Fibroblast of villous mesenchyme (primary cell): ENCODE measurements around the gene ANKRD53. TPM values are rescaled to one million over a fixed set of nuclear protein-coding genes. Genes with fewer than 3 reads are reported as not detected.

ENCODE experiments used
- DNase-seq: peaks from one replicate; pipeline ENCODE4 v3.0.0-alpha.2; 2010; ENCODE audit warnings: low read depth
- H3K4me3 ChIP-seq: 2 replicates; pipeline ENCODE4 v1.5.1; 2011; ENCODE audit warnings: low read depth, mild to moderate bottlenecking, low read length
- total RNA-seq: library from RNA; depleted of rRNA; stranded (reverse); fragments of >200 nt; gene quantifications from 2 replicates; pipeline ENCODE4 v1.2.3, GENCODE V29; 2012
- TF ChIP-seq, protein P1 (sequence below): IDR thresholded peaks from 2 replicates; pipeline ENCODE4 v1.5.1; 2012; ENCODE audit warnings: low read depth, mild to moderate bottlenecking, low read length; ENCODE audit not compliant: insufficient read depth

The ANKRD53 gene
- total RNA-seq, 1 donor = 0.43 TPM

DNA sequence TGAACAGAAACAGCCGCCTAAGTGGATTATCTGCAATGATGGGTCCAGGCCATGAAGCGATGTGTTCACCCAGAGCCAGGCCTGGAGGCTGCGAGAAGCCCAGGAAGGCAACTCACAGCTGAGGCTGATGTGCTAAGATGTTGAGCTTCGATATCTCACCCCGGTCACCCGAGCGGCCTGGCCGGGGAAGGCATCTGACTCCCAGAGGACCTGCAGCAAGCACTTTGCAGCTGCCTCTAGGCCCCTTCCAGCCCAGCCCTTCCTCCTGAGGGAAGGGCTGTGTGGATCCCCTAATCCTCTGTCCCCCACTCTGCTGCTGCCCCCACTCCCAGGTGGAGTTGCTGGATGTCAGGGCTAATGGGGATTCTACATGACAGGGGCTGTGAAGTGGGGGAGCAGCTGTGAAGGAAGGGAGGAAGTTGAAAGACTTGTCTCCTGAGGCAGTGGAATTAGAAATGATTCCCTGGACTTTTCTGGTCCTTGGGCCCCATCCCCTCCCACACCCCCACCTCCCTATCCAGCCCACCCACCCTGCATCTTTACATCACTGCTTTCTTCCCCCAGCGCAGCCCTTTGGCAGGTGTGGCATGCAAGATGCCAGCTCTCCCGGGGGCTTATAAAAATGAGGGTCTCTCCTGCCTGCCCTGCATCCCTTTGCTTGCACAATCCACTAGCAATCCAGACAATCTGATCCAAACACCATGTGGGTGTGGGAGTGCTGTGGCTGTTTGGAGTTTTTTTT lies 38.4 kb upstream of the ANKRD53 start:
- no peak overlapping the region for H3K4me3 ChIP-seq
- TF ChIP-seq, protein P1, sequence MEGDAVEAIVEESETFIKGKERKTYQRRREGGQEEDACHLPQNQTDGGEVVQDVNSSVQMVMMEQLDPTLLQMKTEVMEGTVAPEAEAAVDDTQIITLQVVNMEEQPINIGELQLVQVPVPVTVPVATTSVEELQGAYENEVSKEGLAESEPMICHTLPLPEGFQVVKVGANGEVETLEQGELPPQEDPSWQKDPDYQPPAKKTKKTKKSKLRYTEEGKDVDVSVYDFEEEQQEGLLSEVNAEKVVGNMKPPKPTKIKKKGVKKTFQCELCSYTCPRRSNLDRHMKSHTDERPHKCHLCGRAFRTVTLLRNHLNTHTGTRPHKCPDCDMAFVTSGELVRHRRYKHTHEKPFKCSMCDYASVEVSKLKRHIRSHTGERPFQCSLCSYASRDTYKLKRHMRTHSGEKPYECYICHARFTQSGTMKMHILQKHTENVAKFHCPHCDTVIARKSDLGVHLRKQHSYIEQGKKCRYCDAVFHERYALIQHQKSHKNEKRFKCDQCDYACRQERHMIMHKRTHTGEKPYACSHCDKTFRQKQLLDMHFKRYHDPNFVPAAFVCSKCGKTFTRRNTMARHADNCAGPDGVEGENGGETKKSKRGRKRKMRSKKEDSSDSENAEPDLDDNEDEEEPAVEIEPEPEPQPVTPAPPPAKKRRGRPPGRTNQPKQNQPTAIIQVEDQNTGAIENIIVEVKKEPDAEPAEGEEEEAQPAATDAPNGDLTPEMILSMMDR = no peak
- DNase-seq = no peak

DNA sequence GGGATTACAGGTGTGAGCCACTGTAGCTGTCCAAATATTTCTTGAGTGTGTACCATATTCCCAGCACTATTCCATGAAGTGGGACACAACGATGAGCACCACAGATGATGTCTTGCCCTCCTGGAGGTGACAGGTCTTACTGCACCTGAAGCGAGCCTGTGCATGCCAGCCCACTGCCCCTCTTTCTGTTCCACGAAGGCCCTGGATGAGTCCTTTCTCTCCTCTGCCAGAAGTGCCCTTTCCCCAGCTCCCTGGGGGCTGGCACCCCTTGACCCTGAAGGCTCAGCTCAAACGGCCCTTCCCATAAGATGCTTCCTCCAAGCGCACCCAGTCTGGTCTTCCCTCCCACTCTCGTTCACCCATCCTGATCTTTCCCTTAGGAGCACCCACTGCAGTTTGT lies 37.2 kb upstream of the ANKRD53 start:
- DNase-seq = no peak
- H3K4me3 ChIP-seq = no peak overlapping the region
- TF ChIP-seq, protein P1 = no peak

DNA sequence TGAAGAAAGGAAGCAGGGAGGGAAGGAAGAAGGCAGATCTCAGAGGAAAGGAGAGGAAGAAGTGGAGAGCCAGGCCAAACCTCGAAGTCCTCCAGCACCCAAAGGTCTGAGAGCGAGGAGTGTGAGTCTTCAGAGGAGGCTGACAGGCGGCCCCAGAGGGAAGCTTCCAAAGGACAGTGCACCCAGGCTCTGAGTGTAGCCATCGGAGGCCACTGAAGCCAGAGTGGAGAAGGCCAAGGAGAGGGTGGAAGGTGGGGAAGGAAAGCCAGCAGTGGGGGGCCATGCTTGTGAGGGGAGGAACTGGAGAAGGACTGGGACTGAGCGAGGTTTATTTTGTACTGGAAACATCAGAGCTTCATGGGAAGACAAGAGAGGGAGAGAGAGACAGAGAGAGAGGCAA lies 36.7 kb upstream of the ANKRD53 start:
- no peak for DNase-seq
- H3K4me3 ChIP-seq = no peak overlapping the region
- TF ChIP-seq, protein P1 = no peak

DNA sequence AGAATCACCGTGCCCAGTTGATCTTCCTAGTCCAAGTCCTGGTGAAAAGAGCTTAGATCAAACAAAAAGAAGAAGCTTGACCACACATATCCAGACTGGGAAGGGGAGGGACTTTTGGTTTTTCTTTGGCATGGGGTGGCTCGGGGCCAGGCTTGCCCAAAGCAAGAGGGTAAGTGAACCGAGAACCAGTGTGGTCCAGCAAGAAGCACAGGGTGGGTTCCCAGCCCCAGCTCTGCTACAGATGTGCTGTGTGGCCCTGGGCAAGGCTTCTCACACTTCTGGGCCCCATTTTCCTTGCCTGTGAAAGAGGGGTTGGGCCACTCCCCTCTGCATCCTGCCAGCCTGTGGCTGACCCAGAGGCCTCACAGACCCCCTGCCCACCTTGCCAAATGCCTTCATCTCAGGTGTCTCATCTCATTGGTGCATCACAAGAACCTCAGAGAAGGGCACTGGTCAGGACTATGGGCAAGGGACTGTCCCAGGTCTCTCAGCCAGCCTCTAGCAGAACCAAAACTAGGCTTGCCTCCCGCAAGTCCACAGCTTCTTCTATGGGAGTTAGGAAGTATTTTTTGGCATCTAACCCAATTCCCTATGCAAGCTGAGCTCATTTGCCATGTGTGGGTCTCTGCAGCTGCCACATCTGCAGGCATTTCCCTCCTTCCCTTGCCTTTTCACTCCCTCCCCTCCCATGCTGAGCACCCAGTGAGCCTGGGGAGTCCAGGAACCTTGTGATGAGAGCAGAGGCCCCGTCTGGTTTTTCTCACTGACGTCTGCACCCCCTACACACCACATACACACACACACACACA lies 35.8 kb upstream of the ANKRD53 start:
- TF ChIP-seq, protein P1 = no peak
- peak; percentile 36 for DNase-seq

DNA sequence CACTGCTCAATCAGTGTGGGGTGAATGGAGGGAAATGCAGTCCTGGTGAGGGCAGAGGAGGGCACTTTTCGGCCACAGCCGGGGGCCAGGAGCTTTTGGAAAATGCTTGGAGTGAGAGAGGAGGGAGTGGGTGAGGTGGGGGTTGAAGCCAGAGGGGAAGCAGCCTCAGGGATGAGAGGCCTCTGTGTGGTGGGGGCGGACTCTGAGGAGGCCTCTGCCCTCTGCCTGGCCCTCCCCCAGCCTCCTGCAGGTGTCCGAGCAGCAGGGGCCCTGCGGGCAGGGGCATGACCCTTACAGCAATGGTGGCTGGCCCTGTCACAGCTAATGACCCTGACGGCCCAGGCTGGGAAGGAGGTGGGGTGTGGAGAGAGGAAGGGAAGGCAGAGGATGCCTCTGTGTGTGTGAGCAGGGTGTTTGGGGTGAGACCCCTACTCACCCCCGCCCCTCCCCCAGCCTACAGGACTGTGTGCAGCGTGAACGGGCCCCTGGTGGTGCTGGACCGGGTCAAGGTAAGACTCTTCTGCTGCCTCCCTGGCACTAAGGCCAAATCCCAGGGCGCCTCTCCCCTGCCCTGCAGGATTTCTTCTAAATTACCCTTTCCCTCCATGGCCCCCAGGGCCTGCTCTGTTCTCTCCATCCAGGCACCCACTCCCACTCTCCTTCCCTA lies 35.1 kb upstream of the ANKRD53 start:
- TF ChIP-seq, protein P1 = no peak

More for the DNA sequence above, 35.8 kb upstream of the ANKRD53 start:
- H3K4me3 ChIP-seq = no peak overlapping the region

DNA sequence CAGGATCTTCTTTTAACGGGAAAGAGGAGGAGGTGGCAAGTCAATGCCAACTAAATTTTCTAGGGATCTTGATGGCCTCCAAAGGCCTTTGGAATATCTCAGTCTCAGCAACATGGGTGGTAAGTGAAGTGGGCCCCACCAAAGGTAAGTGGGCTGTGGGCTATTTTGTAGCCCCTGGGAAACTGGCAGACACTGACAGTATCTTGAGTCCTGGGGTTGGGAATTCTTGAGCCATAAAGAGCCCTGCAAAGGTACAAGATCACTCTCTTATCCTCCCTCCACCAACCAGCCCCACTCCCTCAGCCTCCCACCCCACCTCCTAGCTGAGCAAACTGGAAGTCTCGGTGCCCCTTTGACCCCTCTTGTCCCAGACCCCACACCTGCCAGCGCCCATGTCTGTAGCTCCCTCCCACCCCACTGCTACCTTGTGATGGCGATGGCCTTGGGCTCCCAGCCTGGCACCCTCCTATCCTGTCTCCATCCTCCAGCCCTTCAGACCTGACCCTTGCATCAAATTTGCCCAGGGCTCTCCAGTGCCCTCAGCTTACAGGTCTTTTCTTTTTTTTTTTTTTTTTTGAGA lies 34.2 kb upstream of the ANKRD53 start:
- no peak overlapping the region for H3K4me3 ChIP-seq
- DNase-seq = no peak
- TF ChIP-seq, protein P1 = no peak

More for the DNA sequence above, 35.1 kb upstream of the ANKRD53 start:
- no peak for DNase-seq
- H3K4me3 ChIP-seq = no peak overlapping the region
